Esophagus squamous epithelium (tissue), 5 donors: ENCODE measurements around the gene ZNFX1. TPM values are rescaled to one million over a fixed set of nuclear protein-coding genes. Genes with fewer than 3 reads are reported as not detected.
"Not testable (repeated sequence)": the region's sequence is repeated elsewhere in the genome, so short reads cannot be mapped to it uniquely, and the experiment has no call there.

Source experiments
- DNase-seq: peaks from one replicate; lab custom pipeline; 2025; lab: John Stamatoyannopoulos, UW
- H3K27ac ChIP-seq, 4 donors: fragments of 200-600 bp; sonication (generic); one replicate each; pipeline ENCODE4 v1.5.1; 2016 to 2019; ENCODE audit warnings: mild to moderate bottlenecking in 1 of 4
- H3K27me3 ChIP-seq, 4 donors: fragments of 200-600 bp; sonication (generic); 1 replicate in 3 of 4; 2 replicates in 1 of 4; pipeline versions ENCODE4 v1.5.1 to v1.6.0; 2017 to 2021; ENCODE audit warnings: antibody characterized with exemption in 1 of 4
- H3K36me3 ChIP-seq, 3 donors: fragments of 200-600 bp; sonication (generic); one replicate each; pipeline ENCODE4 v1.5.1; 2016 to 2019
- H3K4me1 ChIP-seq, 3 donors: fragments of 200-600 bp; sonication (generic); one replicate each; pipeline ENCODE4 v1.5.1; 2017 to 2019
- H3K4me3 ChIP-seq, 4 donors: fragments of 200-600 bp; sonication (generic); 1 replicate in 3 of 4; 2 replicates in 1 of 4; pipeline ENCODE4 v1.5.1; 2016 to 2019; ENCODE audit warnings: mild to moderate bottlenecking in 2 of 4, moderate library complexity in 1 of 4
- H3K9me3 ChIP-seq, 3 donors: fragments of 200-600 bp; sonication (generic); one replicate each; pipeline ENCODE4 v1.5.1; 2016 to 2019
- POLR2A ChIP-seq, 4 donors: fragments of 450-650 bp; IDR thresholded peaks; one replicate each; pipeline ENCODE4 v1.6.1; 2017; ENCODE audit warnings: antibody characterized with exemption in 4 of 4, mild to moderate bottlenecking in 4 of 4, moderate library complexity in 3 of 4
- WGBS, 2 donors: methylation state at CpG; one replicate each; pipeline ENCODE4 v1.1.5; 2018; 5-methylcytosine and 5-hydroxymethylcytosine counted together
- intact Hi-C: fragments of 100-400 bp; cut with DNase I; formaldehyde crosslinking; loops from one replicate; pipeline ENCODE4 v1.15.0; 2022
- total RNA-seq, 4 donors: library from RNA; depleted of rRNA; stranded (reverse); fragments of >200 nt; gene quantifications; one replicate each; pipeline ENCODE4 v1.1.0, GENCODE V29; 2016
- TF ChIP-seq, protein P1 (sequence below), 6 experiments: fragments of 450-650 bp in 4 of 6; fragments of 200-600 bp in 2 of 6; sonication (generic) in 2 of 6; IDR thresholded peaks; one replicate each; pipeline ENCODE4 v1.5.1; 2016 to 2019; ENCODE audit warnings: antibody characterized with exemption in 6 of 6, mild to moderate bottlenecking in 4 of 6, moderate library complexity in 4 of 6
- donor health status: DM: yes; HTN: yes; CAD: no.

Gene ZNFX1
- total RNA-seq, 4 donors from 2014 or later, result 12.8 to 25.2 (median 17.9) TPM

DNA sequence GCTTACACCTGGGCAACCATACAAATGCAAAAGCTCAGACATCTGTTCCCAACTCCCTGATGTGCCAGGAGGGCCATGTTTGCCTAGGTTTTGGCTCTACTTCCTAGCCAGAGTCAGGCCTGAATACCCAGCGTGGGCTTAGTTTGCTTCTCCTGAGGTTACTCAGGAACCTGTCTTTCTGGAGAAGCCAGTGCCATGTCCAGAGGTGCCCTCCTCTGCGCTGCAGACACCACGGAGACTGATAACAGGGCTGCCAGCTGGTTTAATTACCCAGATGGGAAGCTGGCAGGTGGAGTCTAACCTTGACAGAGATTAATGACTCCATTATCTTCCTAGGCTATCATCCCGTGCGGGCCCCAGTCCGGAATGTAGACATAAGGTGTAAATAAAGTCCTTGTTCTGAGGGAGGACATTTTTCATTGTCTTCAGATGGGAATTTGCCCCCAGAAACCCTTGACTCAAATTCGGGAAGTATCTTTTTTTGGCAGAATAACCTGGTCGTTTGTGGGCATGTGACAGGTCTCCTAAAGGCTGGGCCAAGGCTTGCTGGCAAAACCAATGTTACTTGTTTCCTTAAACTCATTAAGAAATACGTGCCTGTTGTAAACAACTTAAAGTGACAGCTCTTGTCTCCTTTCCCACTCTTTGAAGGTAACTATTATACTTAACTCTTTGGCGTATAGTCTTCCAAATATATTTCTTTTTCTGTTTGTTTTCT is 29.2 kb upstream of the ZNFX1 start:
- Histone ChIP-seq H3K27ac (no peak overlapping the region), H3K9me3 (no peaks in the 10 kb centered on the region), H3K4me1 (peaks cover 0 to 16% (median 0%) of the 10 kb centered on the region in 3 donors), H3K27me3 (no peaks in the 10 kb centered on the region), H3K4me3 (no peak overlapping the region), H3K36me3 (no peaks in the 10 kb centered on the region)
- intact Hi-C loops, result no loop called here
- no peak for DNase-seq
- 27 to 41% methylated on average over 9 of the region's 10 CpGs for WGBS, 2 donors
- no peak for TF ChIP-seq POLR2A (IDR thresholded peaks at IDR 0.05)
- TF ChIP-seq, protein P1, sequence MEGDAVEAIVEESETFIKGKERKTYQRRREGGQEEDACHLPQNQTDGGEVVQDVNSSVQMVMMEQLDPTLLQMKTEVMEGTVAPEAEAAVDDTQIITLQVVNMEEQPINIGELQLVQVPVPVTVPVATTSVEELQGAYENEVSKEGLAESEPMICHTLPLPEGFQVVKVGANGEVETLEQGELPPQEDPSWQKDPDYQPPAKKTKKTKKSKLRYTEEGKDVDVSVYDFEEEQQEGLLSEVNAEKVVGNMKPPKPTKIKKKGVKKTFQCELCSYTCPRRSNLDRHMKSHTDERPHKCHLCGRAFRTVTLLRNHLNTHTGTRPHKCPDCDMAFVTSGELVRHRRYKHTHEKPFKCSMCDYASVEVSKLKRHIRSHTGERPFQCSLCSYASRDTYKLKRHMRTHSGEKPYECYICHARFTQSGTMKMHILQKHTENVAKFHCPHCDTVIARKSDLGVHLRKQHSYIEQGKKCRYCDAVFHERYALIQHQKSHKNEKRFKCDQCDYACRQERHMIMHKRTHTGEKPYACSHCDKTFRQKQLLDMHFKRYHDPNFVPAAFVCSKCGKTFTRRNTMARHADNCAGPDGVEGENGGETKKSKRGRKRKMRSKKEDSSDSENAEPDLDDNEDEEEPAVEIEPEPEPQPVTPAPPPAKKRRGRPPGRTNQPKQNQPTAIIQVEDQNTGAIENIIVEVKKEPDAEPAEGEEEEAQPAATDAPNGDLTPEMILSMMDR (IDR thresholded peaks at IDR 0.05), result no peak

DNA sequence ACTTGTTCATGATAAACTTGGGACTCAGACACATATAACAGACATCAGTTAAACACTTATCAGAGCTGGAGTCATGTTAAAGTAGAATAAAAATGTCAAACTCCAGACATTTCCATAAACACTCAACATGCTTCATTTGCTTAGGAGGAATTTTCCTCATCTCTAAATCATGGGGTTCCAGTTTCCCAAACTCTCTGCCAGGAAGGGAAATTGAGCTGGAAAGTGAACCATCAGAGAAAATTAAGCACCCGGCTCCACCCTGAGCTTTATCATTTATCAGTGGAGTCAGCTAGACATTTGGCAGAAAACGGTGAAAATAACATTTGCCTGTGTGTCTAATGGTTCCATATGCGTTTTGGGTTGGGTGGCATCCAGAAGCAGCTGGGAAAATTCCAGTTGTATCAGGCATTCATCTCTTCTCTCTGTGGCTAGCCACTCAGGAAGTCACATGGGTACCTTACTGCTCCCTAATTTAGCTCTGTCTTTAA is 25.3 kb upstream of the ZNFX1 start:
- Histone ChIP-seq H3K36me3 (no peaks in the 10 kb centered on the region), H3K27ac (no peak overlapping the region), H3K4me1 (peaks cover 0 to 16% (median 0%) of the 10 kb centered on the region in 3 donors), H3K9me3 (no peaks in the 10 kb centered on the region), H3K4me3 (no peak overlapping the region), H3K27me3 (no peaks in the 10 kb centered on the region)
- DNase-seq, result no peak
- 12 to 14% methylated on average over 3 of the region's 3 CpGs for WGBS, 2 donors
- intact Hi-C loops, result no loop called here
- TF ChIP-seq, protein P1 (IDR thresholded peaks at IDR 0.05), result no peak
- TF ChIP-seq POLR2A (IDR thresholded peaks at IDR 0.05), result no peak

DNA sequence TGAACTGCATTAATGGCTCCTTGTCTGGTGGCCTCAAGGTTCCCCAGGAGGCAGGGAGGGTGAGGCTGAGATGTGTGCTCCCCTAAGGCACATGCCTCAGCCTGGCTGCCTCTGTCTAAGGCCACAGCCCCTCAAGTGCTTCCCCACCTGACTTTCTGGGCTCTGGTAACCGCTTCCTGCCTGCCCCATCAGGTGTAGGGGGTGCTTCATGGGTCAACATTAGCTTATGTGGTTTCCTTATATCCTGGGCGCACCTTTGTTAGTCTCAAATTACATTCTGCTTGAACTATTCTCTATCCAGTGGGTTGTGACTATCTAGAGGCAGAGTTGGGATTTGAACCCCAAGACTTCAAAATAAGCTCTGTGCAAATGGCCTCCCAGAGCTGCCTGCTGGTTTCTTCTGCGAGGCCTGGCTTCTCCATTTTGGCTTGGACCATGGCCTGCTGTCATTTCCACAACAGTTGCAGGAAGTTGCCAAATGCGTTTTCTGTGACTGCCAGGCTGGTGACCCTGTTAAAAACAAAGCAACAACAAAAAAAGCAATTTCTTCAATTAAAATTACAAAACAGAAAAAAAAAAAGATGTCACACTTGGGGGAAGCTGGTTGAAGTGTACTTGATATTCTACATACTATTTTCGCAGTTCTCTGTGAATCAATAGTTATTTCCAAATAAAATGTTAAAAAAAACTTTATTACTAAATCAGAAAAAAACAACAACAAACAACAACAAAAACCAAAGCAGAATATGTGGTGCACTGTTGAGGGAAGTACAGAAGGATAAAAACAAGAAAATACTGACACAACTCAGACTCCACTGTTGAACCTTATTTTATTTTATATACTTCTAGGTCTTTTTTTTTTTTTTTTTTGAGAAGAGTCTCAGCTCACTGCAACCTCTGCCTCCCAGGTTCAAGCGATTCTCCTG is 20.0 kb upstream of the ZNFX1 start:
- intact Hi-C loops, result no loop called here
- WGBS, 2 donors, result 74 to 88% methylated on average over 6 of the region's 6 CpGs
- H3K9me3 ChIP-seq, result no peaks in the 10 kb centered on the region
- DNase-seq, result no peak
- no peak for TF ChIP-seq POLR2A (IDR thresholded peaks at IDR 0.05)
- TF ChIP-seq, protein P1 (IDR thresholded peaks at IDR 0.05), result no peak
- no peak overlapping the region for H3K27ac ChIP-seq
- no peaks in the 10 kb centered on the region for H3K4me1 ChIP-seq
- no peaks in the 10 kb centered on the region for H3K27me3 ChIP-seq
- peaks cover 0 to 16% (median 0%) of the 10 kb centered on the region in 3 donors for H3K36me3 ChIP-seq
- H3K4me3 ChIP-seq, result no peak overlapping the region

DNA sequence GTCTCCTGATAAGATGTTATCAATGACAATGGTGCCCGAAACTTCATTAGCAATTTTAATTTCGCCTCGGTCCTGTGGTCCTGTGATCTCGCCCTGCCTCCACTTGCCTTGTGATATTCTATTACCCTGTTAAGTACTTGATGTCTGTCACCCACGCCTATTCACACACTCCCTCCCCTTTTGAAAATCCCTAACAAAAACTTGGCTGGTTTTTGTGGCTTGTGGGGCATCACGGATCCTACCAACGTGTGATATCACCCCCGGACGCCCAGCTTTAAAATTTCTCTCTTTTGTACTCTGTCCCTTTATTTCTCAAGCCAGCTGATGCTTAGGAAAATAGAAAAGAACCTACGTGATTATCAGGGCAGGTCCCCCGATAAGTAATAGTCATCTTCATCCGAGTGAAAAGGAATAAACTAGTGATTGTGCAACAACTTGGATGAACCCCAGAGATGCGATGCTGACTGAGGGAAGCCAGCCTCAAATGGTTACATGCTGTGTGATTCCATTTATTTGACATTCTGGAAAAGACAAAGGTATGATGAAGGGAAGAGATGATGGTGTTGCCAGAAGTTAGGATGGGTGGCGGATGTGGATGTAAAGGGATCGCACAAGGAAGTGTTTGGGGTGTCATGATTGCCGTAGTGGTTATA is 16.3 kb upstream of the ZNFX1 start:
- DNase-seq, H3K4me3 ChIP-seq, H3K27me3 ChIP-seq, intact Hi-C loops, H3K27ac ChIP-seq, H3K9me3 ChIP-seq, H3K4me1 ChIP-seq: not testable (repeated sequence)
- peaks cover 2 to 53% (median 20%) of the 10 kb centered on the region in 3 donors for H3K36me3 ChIP-seq
- WGBS, 2 donors, result 68 to 78% methylated on average over 12 to 15 of the region's 16 CpGs

DNA sequence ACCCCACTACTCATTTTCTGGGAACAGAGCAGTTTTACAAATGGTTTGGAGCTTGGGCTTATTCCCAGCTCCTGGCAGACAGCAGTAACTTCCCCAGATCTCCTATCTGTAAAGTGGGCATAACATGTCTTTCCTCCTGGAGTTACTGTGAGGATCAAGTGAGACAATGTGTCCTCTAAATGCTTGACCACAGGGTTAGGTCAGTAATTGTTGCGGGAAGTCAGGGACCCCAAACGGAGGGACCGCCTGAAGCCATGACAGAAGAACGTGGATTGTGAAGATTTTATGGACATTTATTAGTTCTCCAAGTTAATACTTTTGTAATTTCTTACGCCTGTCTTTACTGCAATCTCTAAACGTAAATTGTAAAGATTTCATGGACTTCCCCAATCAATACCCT is 15.3 kb upstream of the ZNFX1 start:
- Histone ChIP-seq H3K4me3 (no peak overlapping the region), H3K36me3 (peaks cover 12 to 63% (median 28%) of the 10 kb centered on the region in 3 donors), H3K27ac (no peak overlapping the region), H3K27me3 (no peaks in the 10 kb centered on the region), H3K9me3 (no peaks in the 10 kb centered on the region), H3K4me1 (peaks cover 0 to 16% (median 7%) of the 10 kb centered on the region in 3 donors)
- WGBS, 2 donors, result 93 to 96% methylated on average over 6 of the region's 6 CpGs
- intact Hi-C loops, result no loop called here
- no peak for DNase-seq
- TF ChIP-seq POLR2A (IDR thresholded peaks at IDR 0.05), result no peak
- TF ChIP-seq, protein P1 (IDR thresholded peaks at IDR 0.05), result no peak
